IgD-negative memory B cell (primary cell): Measurements from ENCODE around the gene LDB2. TPM values are rescaled to one million over a fixed set of nuclear protein-coding genes. Genes with fewer than 3 reads are reported as not detected.

ENCODE experiments used
- H3K27ac Mint-ChIP-seq, 3 donors: one replicate each; pipeline ENCODE4 v1.8.0; 2020 to 2022; ENCODE audit warnings: mild to moderate bottlenecking in 3 of 3, mixed read lengths in 3 of 3, moderate library complexity in 1 of 3
- H3K27me3 Mint-ChIP-seq: one replicate; pipeline ENCODE4 v1.8.0; 2021; ENCODE audit warnings: mixed read lengths
- H3K36me3 Mint-ChIP-seq: one replicate; pipeline ENCODE4 v1.8.0; 2020; ENCODE audit warnings: mild to moderate bottlenecking, mixed read lengths
- H3K4me1 Mint-ChIP-seq, 3 donors: one replicate each; pipeline ENCODE4 v1.8.0; 2020 to 2022; ENCODE audit warnings: mixed read lengths in 3 of 3, mild to moderate bottlenecking in 1 of 3
- H3K4me3 Mint-ChIP-seq, 4 donors: one replicate each; pipeline ENCODE4 v1.8.0; 2020 to 2022; ENCODE audit warnings: mild to moderate bottlenecking in 4 of 4, mixed read lengths in 4 of 4, moderate library complexity in 3 of 4
- H3K9me3 Mint-ChIP-seq, 3 donors: one replicate each; pipeline ENCODE4 v1.8.0; 2020 to 2021; ENCODE audit warnings: mixed read lengths in 3 of 3, mild to moderate bottlenecking in 1 of 3
- polyA plus RNA-seq: library from polyadenylated mRNA; unstranded; fragments of 300-500 nt; fragmentation: Illumina TruSeq; gene quantifications from one replicate; pipeline ENCODE4 v1.2.3, GENCODE V29; 2021

Gene LDB2
- polyA plus RNA-seq, 1 donor from 2014 or later, result not detected

GRCh38 chr4:16752150-16752549 lies 146.3 kb downstream of the LDB2 start:
- H3K27ac Mint-ChIP-seq, result no peak overlapping the region
- no peak overlapping the region for H3K4me3 Mint-ChIP-seq
- H3K36me3 Mint-ChIP-seq, result no peaks in the 10 kb centered on the region
- H3K9me3 Mint-ChIP-seq, result peaks cover 0 to 4% (median 2%) of the 10 kb centered on the region in 3 donors
- H3K27me3 Mint-ChIP-seq, result no peaks in the 10 kb centered on the region
- H3K4me1 Mint-ChIP-seq, result no peaks in the 10 kb centered on the region

- H3K27me3 Mint-ChIP-seq, result no peaks in the 10 kb centered on the region
- H3K27ac Mint-ChIP-seq, result no peak overlapping the region
- no peaks in the 10 kb centered on the region for H3K4me1 Mint-ChIP-seq
- no peaks in the 10 kb centered on the region for H3K36me3 Mint-ChIP-seq
- peaks cover 0 to 4% (median 0%) of the 10 kb centered on the region in 3 donors for H3K9me3 Mint-ChIP-seq
- H3K4me3 Mint-ChIP-seq, result no peak overlapping the region
Observed at GRCh38 chr4:16750882-16751642, 147.4 kb downstream of the LDB2 start.

- H3K36me3 Mint-ChIP-seq, result no peaks in the 10 kb centered on the region
- H3K27ac Mint-ChIP-seq, result no peak overlapping the region
- H3K4me1 Mint-ChIP-seq, result no peaks in the 10 kb centered on the region
- H3K27me3 Mint-ChIP-seq, result no peaks in the 10 kb centered on the region
- peaks cover 0 to 4% (median 0%) of the 10 kb centered on the region in 3 donors for H3K9me3 Mint-ChIP-seq
- H3K4me3 Mint-ChIP-seq, result no peak overlapping the region
Observed at GRCh38 chr4:16750216-16750615, 148.2 kb downstream of the LDB2 start.

GRCh38 chr4:16745887-16746286 lies 152.6 kb downstream of the LDB2 start:
- no peaks in the 10 kb centered on the region for H3K36me3 Mint-ChIP-seq
- H3K4me3 Mint-ChIP-seq, result no peak overlapping the region
- H3K4me1 Mint-ChIP-seq, result no peaks in the 10 kb centered on the region
- H3K27me3 Mint-ChIP-seq, result no peaks in the 10 kb centered on the region
- H3K27ac Mint-ChIP-seq, result no peak overlapping the region
- no peaks in the 10 kb centered on the region for H3K9me3 Mint-ChIP-seq

GRCh38 chr4:16745009-16745635 lies 153.3 kb downstream of the LDB2 start:
- Mint-ChIP-seq H3K27me3 (no peaks in the 10 kb centered on the region), H3K27ac (no peak overlapping the region), H3K4me3 (no peak overlapping the region), H3K9me3 (peaks cover 0 to 4% (median 1%) of the 10 kb centered on the region in 3 donors), H3K4me1 (no peaks in the 10 kb centered on the region), H3K36me3 (no peaks in the 10 kb centered on the region)

- Mint-ChIP-seq H3K27ac (no peak overlapping the region), H3K4me1 (no peaks in the 10 kb centered on the region), H3K36me3 (no peaks in the 10 kb centered on the region), H3K27me3 (no peaks in the 10 kb centered on the region), H3K9me3 (peaks cover 1 to 5% (median 3%) of the 10 kb centered on the region in 3 donors), H3K4me3 (no peak overlapping the region)
Observed at GRCh38 chr4:16741287-16741686, 157.2 kb downstream of the LDB2 start.

- peaks cover 3 to 6% (median 5%) of the 10 kb centered on the region in 3 donors for H3K9me3 Mint-ChIP-seq
- no peak overlapping the region for H3K4me3 Mint-ChIP-seq
- H3K27me3 Mint-ChIP-seq, result no peaks in the 10 kb centered on the region
- H3K27ac Mint-ChIP-seq, result no peak overlapping the region
- no peaks in the 10 kb centered on the region for H3K4me1 Mint-ChIP-seq
- H3K36me3 Mint-ChIP-seq, result no peaks in the 10 kb centered on the region
Observed at GRCh38 chr4:16739997-16740624, 158.3 kb downstream of the LDB2 start.

- Mint-ChIP-seq H3K9me3 (peaks cover 3 to 6% (median 5%) of the 10 kb centered on the region in 3 donors), H3K36me3 (no peaks in the 10 kb centered on the region), H3K4me1 (no peaks in the 10 kb centered on the region), H3K27ac (no peak overlapping the region), H3K27me3 (no peaks in the 10 kb centered on the region), H3K4me3 (no peak overlapping the region)
Observed at GRCh38 chr4:16738558-16738957, 159.9 kb downstream of the LDB2 start.

GRCh38 chr4:16733509-16733908 lies 164.9 kb downstream of the LDB2 start:
- H3K4me3 Mint-ChIP-seq, result no peak overlapping the region
- no peaks in the 10 kb centered on the region for H3K36me3 Mint-ChIP-seq
- no peaks in the 10 kb centered on the region for H3K27me3 Mint-ChIP-seq
- H3K9me3 Mint-ChIP-seq, result peaks cover 1 to 6% (median 2%) of the 10 kb centered on the region in 3 donors
- no peak overlapping the region for H3K27ac Mint-ChIP-seq
- no peaks in the 10 kb centered on the region for H3K4me1 Mint-ChIP-seq

- H3K4me1 Mint-ChIP-seq, result no peaks in the 10 kb centered on the region
- no peaks in the 10 kb centered on the region for H3K36me3 Mint-ChIP-seq
- H3K27me3 Mint-ChIP-seq, result no peaks in the 10 kb centered on the region
- no peak overlapping the region for H3K27ac Mint-ChIP-seq
- no peak overlapping the region for H3K4me3 Mint-ChIP-seq
- peaks cover 1 to 3% (median 2%) of the 10 kb centered on the region in 3 donors for H3K9me3 Mint-ChIP-seq
Observed at GRCh38 chr4:16732741-16733140, 165.7 kb downstream of the LDB2 start.

GRCh38 chr4:16731776-16732380 lies 166.6 kb downstream of the LDB2 start:
- Mint-ChIP-seq H3K36me3 (no peaks in the 10 kb centered on the region), H3K27ac (no peak overlapping the region), H3K4me1 (no peaks in the 10 kb centered on the region), H3K4me3 (no peak overlapping the region), H3K9me3 (peaks cover 1 to 3% (median 3%) of the 10 kb centered on the region in 3 donors), H3K27me3 (no peaks in the 10 kb centered on the region)

GRCh38 chr4:16730522-16731205 lies 167.8 kb downstream of the LDB2 start:
- Mint-ChIP-seq H3K27me3 (no peaks in the 10 kb centered on the region), H3K4me1 (no peaks in the 10 kb centered on the region), H3K9me3 (peaks cover 0 to 3% (median under 1%) of the 10 kb centered on the region in 3 donors), H3K36me3 (no peaks in the 10 kb centered on the region), H3K27ac (no peak overlapping the region), H3K4me3 (no peak overlapping the region)

- no peak overlapping the region for H3K27ac Mint-ChIP-seq
- H3K9me3 Mint-ChIP-seq, result peaks cover 5 to 7% (median 6%) of the 10 kb centered on the region in 3 donors
- no peaks in the 10 kb centered on the region for H3K27me3 Mint-ChIP-seq
- H3K4me1 Mint-ChIP-seq, result no peaks in the 10 kb centered on the region
- H3K4me3 Mint-ChIP-seq, result no peak overlapping the region
- H3K36me3 Mint-ChIP-seq, result no peaks in the 10 kb centered on the region
Observed at GRCh38 chr4:16729336-16729735, 169.1 kb downstream of the LDB2 start.

- no peak overlapping the region for H3K4me3 Mint-ChIP-seq
- no peaks in the 10 kb centered on the region for H3K4me1 Mint-ChIP-seq
- no peaks in the 10 kb centered on the region for H3K36me3 Mint-ChIP-seq
- H3K27me3 Mint-ChIP-seq, result no peaks in the 10 kb centered on the region
- peaks cover 7 to 10% (median 7%) of the 10 kb centered on the region in 3 donors for H3K9me3 Mint-ChIP-seq
- no peak overlapping the region for H3K27ac Mint-ChIP-seq
Observed at GRCh38 chr4:16728849-16729248, 169.6 kb downstream of the LDB2 start.

- no peak overlapping the region for H3K27ac Mint-ChIP-seq
- no peaks in the 10 kb centered on the region for H3K36me3 Mint-ChIP-seq
- H3K4me3 Mint-ChIP-seq, result no peak overlapping the region
- H3K9me3 Mint-ChIP-seq, result peaks cover 7 to 13% (median 7%) of the 10 kb centered on the region in 3 donors
- peaks cover 1% of the 10 kb centered on the region for H3K27me3 Mint-ChIP-seq
- no peaks in the 10 kb centered on the region for H3K4me1 Mint-ChIP-seq
Observed at GRCh38 chr4:16728111-16728510, 170.3 kb downstream of the LDB2 start.
